Stimulated activated CD8-positive, alpha-beta memory T cell treated with anti-CD3 and anti-CD28 coated beads, Interleukin-15, amount 100 ng/mL, for 48 hours (primary cell): Measurements from ENCODE around the gene ZDHHC4.
"Not testable (repeated sequence)": the region's sequence is repeated elsewhere in the genome, so short reads cannot be mapped to it uniquely, and the experiment has no call there.

Source experiments
- DNase-seq, 2 donors: peaks; one replicate each; pipeline ENCODE4 v3.0.0-alpha.2; 2020; ENCODE audit warnings: low read depth in 2 of 2

ZDHHC4 gene

DNA sequence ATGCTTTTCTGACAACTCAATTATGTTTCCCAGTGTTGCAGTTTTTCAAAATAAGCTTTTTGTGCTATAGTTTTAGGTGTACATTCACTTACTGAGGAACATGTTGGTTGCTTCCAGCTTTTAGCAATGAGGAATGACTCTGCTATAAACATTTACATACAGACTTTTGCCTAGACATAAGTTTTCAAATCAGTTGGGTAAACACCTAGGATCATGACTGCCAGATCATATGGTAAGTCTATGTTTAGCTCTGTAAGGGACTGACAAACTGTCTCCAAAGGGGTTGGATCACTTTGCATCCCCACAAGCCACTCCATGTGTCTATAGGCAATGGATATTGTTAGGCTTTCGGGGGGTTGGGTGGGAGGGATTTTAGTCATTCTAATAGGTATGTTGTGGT, 15.1 kb upstream of the ZDHHC4 start:
- DNase-seq, result no peak

DNA sequence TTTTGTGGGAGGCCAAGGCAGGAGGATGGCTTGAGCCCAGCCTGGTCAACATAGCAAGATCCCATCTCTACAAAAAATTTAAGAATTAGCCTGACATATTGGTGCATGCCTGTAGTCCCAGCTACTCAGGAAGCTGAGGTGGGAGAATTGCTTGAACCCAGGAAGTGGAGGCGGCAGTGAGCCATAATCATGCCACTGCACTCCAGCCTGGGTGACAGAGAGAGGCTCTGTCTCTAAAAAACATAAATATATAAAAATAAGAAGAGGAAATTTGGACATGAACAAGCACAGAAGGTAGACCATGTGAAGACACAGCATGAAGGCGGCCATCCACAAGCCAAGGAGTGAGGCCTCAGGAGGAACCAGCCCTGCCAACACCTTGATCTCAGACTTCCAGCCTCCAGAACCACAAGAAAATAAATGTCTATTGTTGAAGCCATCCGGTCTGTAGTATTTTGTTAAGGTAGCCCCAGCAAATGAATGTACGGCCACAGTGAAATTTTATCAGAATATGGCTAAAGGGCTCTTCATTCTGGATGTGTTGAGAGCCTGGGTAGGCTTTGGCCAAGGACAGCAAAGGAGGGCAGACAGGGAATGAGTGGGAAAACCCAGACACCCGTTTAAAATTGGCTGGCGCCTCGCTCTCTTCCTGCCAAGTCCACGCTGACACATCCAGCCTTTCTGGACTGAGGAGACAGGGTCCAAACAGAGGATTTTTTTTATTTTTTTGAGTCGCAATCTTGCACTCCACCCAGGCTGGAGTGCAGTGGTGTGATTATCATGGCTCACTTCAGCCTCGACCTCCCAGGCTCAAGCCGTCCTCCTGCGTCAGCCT, 13.1 kb upstream of the ZDHHC4 start:
- no peak for DNase-seq

DNA sequence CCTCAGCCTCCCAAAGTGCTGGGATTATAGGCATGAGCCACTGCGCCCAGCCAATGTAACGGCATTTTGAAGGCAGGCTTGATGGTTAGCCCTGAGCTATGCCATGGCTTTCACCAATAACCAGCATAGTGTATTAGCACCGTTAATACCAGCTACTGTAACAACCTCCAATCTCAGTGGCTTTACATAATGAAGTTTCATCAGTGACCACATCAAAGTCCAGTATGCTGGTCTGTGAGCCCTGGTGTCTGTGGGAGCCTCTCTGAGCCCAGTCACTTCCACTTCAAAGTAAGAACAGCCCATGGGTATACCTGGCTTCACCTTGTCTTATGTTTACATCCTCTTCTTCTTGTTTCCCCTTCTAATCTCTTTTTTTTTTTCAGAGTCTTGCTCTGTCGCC, 11.6 kb upstream of the ZDHHC4 start:
- DNase-seq, result no peak

DNA sequence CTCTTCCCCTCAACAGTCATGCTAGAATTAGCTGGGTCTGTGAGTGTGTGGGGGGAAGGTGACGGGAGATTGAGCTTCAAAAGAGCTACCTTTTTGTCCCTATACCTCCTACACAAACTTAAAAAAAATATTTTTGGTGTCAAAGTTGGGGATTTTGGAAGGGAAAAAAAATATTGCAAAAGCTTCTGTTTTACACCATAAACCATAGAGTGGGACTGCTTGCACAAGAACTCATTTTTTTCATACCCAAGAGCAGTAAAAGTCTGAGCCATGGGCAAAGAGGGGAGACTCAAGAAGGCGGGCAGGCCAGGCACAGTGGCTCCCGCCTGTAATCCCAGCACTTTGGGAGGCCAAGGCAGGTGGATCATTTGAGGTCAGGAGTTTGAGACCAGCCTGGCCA, 9.4 kb upstream of the ZDHHC4 start:
- no peak for DNase-seq

DNA sequence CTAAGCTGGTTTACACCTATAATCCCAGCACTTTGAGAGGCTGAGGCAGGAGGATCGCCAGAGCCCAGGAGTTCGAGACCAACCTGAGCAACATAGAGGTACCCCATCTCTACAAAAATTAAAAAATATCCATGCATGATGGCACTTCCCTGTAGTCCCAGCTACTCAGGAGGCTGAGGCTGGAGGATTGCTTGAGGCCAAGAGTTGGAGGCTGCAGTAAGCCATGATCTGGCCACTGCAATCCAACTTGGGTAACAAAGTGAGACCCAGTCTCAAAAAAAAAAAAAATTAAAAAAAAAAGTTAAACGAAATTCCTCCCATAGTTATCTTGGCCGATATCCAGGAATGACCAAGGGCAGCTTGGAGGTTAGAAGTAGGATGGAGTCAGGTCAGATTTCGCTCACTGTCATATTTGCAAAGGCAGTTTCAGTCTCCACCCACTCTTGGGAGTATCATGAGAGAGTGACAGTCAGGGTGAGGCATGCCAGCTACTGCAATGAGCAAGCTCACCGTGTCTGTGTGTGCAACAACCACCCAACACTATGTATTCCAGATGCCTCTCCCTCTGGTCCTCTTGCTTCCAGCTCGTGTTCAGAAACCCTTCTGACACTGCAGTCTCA, 6.0 kb upstream of the ZDHHC4 start:
- no peak for DNase-seq

GRCh38 chr7:6575281-6576023, 1.8 kb upstream of the ZDHHC4 start:
- DNase-seq, result no peak

DNA sequence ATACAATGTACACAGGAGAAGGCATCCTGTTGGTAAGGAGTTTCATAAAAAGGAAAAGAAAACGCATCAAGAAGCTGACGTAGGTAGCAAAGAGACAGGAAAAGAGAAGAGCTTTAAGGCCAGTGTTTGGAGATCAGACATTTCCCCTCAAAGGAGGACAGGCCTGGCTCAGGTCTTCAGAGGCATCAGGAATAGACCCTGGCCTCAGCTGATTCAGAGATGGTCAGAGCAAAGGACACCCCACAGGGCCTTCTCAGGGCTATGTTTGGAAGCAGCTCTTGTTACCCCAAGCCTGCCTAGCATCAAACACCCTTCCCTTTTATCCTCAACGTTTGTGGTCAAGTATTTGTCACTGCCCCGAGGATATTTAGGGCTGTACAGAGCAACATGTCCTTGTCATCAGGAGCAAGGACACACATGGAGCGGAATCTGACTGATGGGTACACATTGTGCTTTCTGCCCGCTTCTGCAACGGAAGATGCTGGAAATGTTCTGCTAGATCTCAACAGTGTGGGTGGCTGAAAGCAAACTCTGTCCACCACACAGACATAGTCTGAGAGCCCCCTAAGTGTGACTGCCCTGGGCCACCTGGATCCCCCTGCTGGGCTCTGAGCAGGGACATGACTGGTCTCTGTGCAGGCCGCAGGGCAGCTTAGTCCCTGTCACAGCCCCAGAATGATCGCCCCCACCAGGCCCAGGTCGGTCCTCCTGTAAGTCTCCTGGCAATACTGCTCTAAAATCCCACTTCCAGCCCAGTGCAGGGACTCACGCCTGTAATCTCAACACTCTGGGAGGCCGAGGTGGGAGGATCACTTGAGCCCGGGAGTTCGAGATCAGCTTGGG, 1.0 kb upstream of the ZDHHC4 start:
- DNase-seq, result no peak

GRCh38 chr7:6576867-6577368, 336 bp upstream of the ZDHHC4 start:
- DNase-seq, result not testable (repeated sequence)

- no peak for DNase-seq
Measured at GRCh38 chr7:6578114-6579084, 1.1 kb downstream of the ZDHHC4 start.

- no peak for DNase-seq
Measured at GRCh38 chr7:6579446-6579845, 2.2 kb downstream of the ZDHHC4 start.

DNA sequence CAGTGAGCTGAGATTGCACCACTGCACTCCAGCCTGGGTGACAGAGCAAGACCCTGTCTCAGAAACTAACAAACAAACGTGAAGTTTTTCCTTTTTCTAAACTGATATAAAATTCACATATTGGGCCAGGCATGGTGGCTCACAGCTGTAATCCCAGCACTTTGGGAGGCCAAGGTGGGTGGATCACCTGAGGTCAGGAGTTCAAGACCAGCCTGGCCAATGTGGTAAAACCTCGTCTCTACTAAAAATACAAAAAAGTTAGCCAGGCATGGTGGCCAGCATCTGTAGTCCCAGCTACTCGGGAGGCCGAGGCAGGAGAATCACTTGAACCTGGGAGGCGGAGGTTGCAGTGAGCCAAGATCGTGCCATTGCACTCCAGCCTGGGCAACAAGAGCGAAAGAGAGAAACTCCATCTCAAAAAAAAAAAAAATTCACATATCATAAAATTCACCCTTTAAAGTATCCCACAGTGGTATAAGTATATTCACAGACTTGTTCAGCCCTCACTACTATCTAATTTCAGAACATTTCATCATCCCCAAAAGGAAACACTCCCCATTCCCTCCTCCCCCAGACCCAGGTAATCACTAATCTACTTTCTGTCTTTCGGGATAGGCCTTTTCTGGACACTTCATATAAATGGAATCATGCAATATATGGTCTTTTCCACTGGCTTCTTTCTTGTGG, 8.6 kb downstream of the ZDHHC4 start:
- not testable (repeated sequence) for DNase-seq

DNA sequence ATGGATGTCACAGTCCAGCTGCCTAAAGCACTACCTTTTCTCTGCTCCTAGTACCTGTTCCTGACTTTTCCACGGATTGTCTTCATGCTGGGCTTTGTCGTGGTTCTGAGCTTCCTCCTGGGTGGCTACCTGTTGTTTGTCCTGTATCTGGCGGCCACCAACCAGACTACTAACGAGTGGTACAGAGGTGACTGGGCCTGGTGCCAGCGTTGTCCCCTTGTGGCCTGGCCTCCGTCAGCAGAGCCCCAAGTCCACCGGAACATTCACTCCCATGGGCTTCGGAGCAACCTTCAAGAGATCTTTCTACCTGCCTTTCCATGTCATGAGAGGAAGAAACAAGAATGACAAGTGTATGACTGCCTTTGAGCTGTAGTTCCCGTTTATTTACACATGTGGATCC, 11.3 kb downstream of the ZDHHC4 start:
- DNase-seq, result no peak

GRCh38 chr7:6589151-6589828, 12.0 kb downstream of the ZDHHC4 start:
- DNase-seq, result no peak

DNA sequence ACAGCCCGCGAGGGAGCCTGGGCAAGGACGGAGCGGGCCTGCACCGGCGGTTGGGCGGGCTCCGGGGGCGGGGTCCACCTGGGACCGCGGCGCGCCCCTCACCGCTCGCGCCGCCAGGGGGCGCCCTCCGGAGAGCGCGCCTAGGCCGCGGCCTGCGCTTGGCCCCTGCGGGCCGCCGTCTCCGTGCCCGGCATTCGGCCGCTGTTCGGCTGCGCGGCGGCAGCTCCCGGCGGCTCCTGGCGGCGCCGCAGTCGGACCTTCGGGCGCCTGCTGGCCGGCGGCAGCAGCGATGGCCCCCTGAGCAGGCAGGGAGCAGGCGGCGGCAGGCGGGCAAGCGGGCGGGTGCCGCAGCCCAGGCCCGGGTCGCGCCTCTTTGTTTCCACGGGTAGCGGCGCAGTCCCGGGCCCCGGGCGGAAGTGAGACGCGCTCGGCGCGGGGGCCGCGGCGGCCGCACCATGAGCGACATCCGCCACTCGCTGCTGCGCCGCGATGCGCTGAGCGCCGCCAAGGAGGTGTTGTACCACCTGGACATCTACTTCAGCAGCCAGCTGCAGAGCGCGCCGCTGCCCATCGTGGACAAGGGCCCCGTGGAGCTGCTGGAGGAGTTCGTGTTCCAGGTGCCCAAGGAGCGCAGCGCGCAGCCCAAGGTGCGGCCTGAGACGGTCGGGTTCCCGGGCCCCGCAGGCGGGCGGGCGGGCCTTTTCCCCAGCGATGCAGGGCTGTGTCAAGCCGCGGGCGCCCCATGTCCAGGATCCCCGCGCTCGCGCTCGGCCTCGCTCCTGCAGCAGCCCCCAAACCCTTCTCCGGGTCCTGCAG, 12.8 kb downstream of the ZDHHC4 start, which contains the start of gene INTS15:
TSS of gene INTS15 (plus strand) at position 193 of the 816 bp plus-strand sequence. CDS start at position 456, 263 bp downstream.
- DNase-seq, result peak; percentile 74 to 77

- no peak for DNase-seq
Measured at GRCh38 chr7:6590645-6591110, 13.4 kb downstream of the ZDHHC4 start.

GRCh38 chr7:6600093-6600492, 22.8 kb downstream of the ZDHHC4 start:
- no peak for DNase-seq

GRCh38 chr7:6604458-6604857, 27.2 kb downstream of the ZDHHC4 start:
- DNase-seq, result no peak
